B cell (primary cell): Measurements from ENCODE around the gene DPEP2NB. TPM values are rescaled to one million over a fixed set of nuclear protein-coding genes. Genes with fewer than 3 reads are reported as not detected.
A peak's percentile ranks its signal among the peaks of the same experiment; 100 is the strongest.

Source experiments
- ATAC-seq: fragments of 200-7000 bp; cut with Tn5 transposase; one replicate; pipeline ENCODE4 v1.10.0; 2021; ENCODE audit warnings: low read depth, mild to moderate bottlenecking, moderate number of reproducible peaks, moderate library complexity
- CTCF ChIA-PET: fragments of 350-600 bp; sonication (Branson Sonifier 250); formaldehyde crosslinking; loops from one replicate; lab custom pipeline; 2021; ENCODE audit warnings: antibody characterized with exemption, inconsistent platforms; lab: Charles Lee
- POLR2A ChIA-PET: fragments of 350-600 bp; sonication (Branson Sonifier 250); formaldehyde crosslinking; loops from one replicate; lab custom pipeline; 2021; ENCODE audit warnings: antibody characterized with exemption; lab: Charles Lee
- DNase-seq: peaks from one replicate; pipeline ENCODE4 v3.0.0; 2013
- H2AFZ ChIP-seq: 2 replicates; pipeline ENCODE4 v1.6.1; 2012; ENCODE audit warnings: mild to moderate bottlenecking, low read depth, low read length; ENCODE audit not compliant: insufficient read depth, poor library complexity, severe bottlenecking
- H3K27ac ChIP-seq, 2 donors: 1 replicate in 1 of 2; 2 replicates in 1 of 2; pipeline ENCODE4 v1.5.1; 2012 to 2013; ENCODE audit warnings: low read length in 2 of 2, mild to moderate bottlenecking in 2 of 2, moderate library complexity in 1 of 2
- H3K27me3 ChIP-seq, 4 experiments: fragments of 200-600 bp in 1 of 4; sonication (generic) in 1 of 4; replicated peaks in 1 of 4; 1 replicate in 2 of 4; 2 replicates in 2 of 4; pipeline versions ENCODE4 v1.6.1 to v1.7.0; 2013 to 2016; ENCODE audit warnings: low read length in 3 of 4, mild to moderate bottlenecking in 2 of 4, mixed read lengths in 1 of 4, moderate library complexity in 1 of 4; ENCODE audit not compliant: insufficient read depth in 4 of 4, control insufficient read depth in 3 of 4; ENCODE audit errors: control extremely low read depth in 1 of 4
- H3K36me3 ChIP-seq, 2 experiments: replicated peaks in 1 of 2; 1 replicate in 1 of 2; 2 replicates in 1 of 2; pipeline versions ENCODE4 v1.6.1 to v1.7.1; 2013; ENCODE audit warnings: low read length in 1 of 2; ENCODE audit not compliant: insufficient read depth in 2 of 2, control insufficient read depth in 1 of 2; ENCODE audit errors: control extremely low read depth in 1 of 2, extremely low read depth in 1 of 2
- H3K4me1 ChIP-seq, 2 donors: fragments of 200-600 bp in 1 of 2; sonication (generic) in 1 of 2; 1 replicate in 1 of 2; 2 replicates in 1 of 2; pipeline versions ENCODE4 v1.5.1 to v1.6.1; 2013 to 2017; ENCODE audit warnings: low read length in 2 of 2; ENCODE audit not compliant: control insufficient read depth in 2 of 2, insufficient read depth in 2 of 2
- H3K4me2 ChIP-seq: replicated peaks from 2 replicates; pipeline ENCODE3; 2012; ENCODE audit warnings: mild to moderate bottlenecking, low read depth, low read length; ENCODE audit not compliant: poor library complexity, severe bottlenecking
- H3K4me3 ChIP-seq, 5 experiments: fragments of 200-600 bp in 1 of 5; sonication (generic) in 1 of 5; 1 replicate in 3 of 5; 2 replicates in 2 of 5; pipeline versions ENCODE4 v1.5.1 to v1.7.0; 2011 to 2016; ENCODE audit warnings: low read length in 4 of 5, mild to moderate bottlenecking in 4 of 5, low read depth in 2 of 5, control low read depth in 1 of 5, moderate library complexity in 1 of 5; ENCODE audit not compliant: insufficient read depth in 1 of 5; ENCODE audit errors: control extremely low read depth in 1 of 5, extremely low read depth in 1 of 5
- H3K79me2 ChIP-seq: fragments of 200-600 bp; sonication (generic); one replicate; pipeline ENCODE4 v1.6.0; 2016; ENCODE audit warnings: low read length; ENCODE audit not compliant: control insufficient read depth, insufficient read depth
- H3K9ac ChIP-seq: fragments of 200-600 bp; sonication (generic); 2 replicates; pipeline ENCODE4 v1.6.1; 2017; ENCODE audit warnings: mild to moderate bottlenecking, low read length, moderate library complexity
- H3K9me3 ChIP-seq, 3 donors: one replicate each; pipeline versions ENCODE4 v1.6.1 to v1.7.1; 2013; ENCODE audit warnings: low read length in 2 of 3; ENCODE audit not compliant: control insufficient read depth in 2 of 3, insufficient read depth in 1 of 3; ENCODE audit errors: control extremely low read depth in 1 of 3
- H4K20me1 ChIP-seq: 2 replicates; pipeline ENCODE4 v1.6.0; 2012; ENCODE audit warnings: mild to moderate bottlenecking, low read length; ENCODE audit not compliant: insufficient read depth, control insufficient read depth, poor library complexity, severe bottlenecking
- H3K27ac Mint-ChIP-seq: one replicate; pipeline ENCODE4 v1.8.0; 2021; ENCODE audit warnings: mixed read lengths
- H3K27me3 Mint-ChIP-seq: one replicate; pipeline ENCODE4 v1.8.0; 2021; ENCODE audit warnings: mixed read lengths
- H3K4me1 Mint-ChIP-seq: one replicate; pipeline ENCODE4 v1.8.0; 2021; ENCODE audit warnings: mixed read lengths
- H3K4me3 Mint-ChIP-seq: one replicate; pipeline ENCODE4 v1.8.0; 2021; ENCODE audit warnings: mixed read lengths
- H3K9me3 Mint-ChIP-seq: one replicate; pipeline ENCODE4 v1.8.0; 2022; ENCODE audit warnings: mixed read lengths; ENCODE audit not compliant: insufficient read depth
- EZH2 ChIP-seq: IDR thresholded peaks from 2 replicates; pipeline ENCODE4 v1.6.1; 2012; ENCODE audit warnings: borderline replicate concordance, low read depth, mild to moderate bottlenecking, moderate library complexity, low read length; ENCODE audit not compliant: insufficient read depth, poor library complexity, severe bottlenecking
- WGBS: methylation state at CpG from one replicate; pipeline ENCODE4 v1.1.5; 2013; ENCODE audit warnings: missing lambda C conversion rate; ENCODE audit not compliant: insufficient coverage; 5-methylcytosine and 5-hydroxymethylcytosine counted together
- intact Hi-C: fragments of 100-400 bp; cut with micrococcal nuclease; formaldehyde crosslinking; loops from one replicate; pipeline ENCODE4 v1.10.0; 2022
- polyA plus RNA-seq: library from polyadenylated mRNA; depleted of rRNA; stranded (reverse); fragments of >200 nt; gene quantifications from 2 replicates; pipeline ENCODE4 v1.2.3, GENCODE V29; 2012
- total RNA-seq, 2 donors: library from RNA; stranded (reverse); fragments of 120-200 nt in 1 of 2; gene quantifications; 1 replicate in 1 of 2; 2 replicates in 1 of 2; pipeline versions ENCODE4 v1.2.3 to v1.2.4, GENCODE V29; 2013 to 2022
- TF ChIP-seq, protein P1 (sequence below): fragments of 200-600 bp; IDR thresholded peaks from one replicate; pipeline ENCODE4 v1.8.0; 2022; ENCODE audit warnings: antibody characterized with exemption, mild to moderate bottlenecking

The DPEP2NB gene
- total and polyA plus RNA-seq, 2 donors (not counting 1 experiment from before 2014, with no cell fraction given): not detected

DNA sequence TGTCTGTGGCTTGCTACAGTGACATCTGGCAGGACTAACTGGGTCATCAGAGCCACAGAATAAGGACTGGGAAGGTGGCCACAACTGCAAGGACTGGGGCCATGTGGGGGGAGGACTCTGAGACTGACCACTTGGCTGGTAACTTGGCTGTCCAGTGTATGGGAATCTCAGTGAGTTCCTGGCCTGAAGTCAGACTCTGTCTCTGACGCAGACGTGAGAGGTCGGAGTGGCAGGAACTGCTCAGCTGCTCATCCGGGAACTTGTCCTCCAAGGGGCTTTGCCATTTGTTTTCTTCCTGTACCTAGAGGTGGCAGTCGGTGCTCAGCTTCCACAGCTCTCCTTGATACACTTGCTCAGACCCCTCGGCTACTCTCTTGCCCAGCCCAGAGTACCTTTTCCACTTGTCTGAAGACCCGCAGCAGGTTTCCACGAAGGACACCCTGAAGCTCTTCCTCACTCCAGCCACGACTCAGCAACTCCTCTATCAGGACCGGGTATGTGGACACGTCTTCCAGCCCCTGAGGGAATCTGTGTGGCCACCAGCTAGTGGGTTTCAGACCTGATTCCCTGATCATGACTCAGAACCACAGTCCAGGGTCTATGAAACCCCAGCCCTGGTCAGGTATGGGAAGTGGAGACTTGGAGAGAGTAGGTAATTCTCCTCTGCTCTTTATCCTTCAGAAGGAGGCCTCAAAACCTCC lies 28.1 kb downstream of the DPEP2NB start:
- no peak for TF ChIP-seq EZH2
- TF ChIP-seq, protein P1, sequence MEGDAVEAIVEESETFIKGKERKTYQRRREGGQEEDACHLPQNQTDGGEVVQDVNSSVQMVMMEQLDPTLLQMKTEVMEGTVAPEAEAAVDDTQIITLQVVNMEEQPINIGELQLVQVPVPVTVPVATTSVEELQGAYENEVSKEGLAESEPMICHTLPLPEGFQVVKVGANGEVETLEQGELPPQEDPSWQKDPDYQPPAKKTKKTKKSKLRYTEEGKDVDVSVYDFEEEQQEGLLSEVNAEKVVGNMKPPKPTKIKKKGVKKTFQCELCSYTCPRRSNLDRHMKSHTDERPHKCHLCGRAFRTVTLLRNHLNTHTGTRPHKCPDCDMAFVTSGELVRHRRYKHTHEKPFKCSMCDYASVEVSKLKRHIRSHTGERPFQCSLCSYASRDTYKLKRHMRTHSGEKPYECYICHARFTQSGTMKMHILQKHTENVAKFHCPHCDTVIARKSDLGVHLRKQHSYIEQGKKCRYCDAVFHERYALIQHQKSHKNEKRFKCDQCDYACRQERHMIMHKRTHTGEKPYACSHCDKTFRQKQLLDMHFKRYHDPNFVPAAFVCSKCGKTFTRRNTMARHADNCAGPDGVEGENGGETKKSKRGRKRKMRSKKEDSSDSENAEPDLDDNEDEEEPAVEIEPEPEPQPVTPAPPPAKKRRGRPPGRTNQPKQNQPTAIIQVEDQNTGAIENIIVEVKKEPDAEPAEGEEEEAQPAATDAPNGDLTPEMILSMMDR: no peak

DNA sequence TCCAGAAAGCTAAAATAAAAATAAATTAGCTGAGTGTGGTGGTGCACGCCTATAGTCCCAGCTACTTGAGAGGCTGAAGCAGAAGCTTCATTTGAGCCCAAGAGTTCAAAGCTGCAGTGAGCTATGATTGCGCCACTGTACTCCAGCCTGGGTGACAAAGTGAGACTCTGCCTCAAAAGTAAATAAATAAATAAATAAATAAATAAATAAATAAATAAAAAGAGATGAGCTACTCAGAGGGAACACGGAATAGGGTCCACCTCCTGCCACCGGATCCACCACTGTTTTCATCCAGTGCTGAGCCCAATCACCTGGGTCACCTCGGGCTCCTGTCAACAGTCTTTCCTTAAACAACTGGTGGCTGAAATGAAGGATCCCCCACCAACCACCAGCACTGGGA lies 28.8 kb downstream of the DPEP2NB start:
- ATAC-seq: no peak
- Histone ChIP-seq H3K27me3 (no peaks in the 10 kb centered on the region), H3K79me2 (peaks cover 20% of the 10 kb centered on the region), H3K9me3 (no peaks in the 10 kb centered on the region), H3K4me1 (peaks cover 19 to 31% of the 10 kb centered on the region in 2 donors), H2AFZ (no peak overlapping the region), H3K9ac (no peak overlapping the region), H4K20me1 (no peaks in the 10 kb centered on the region), H3K27ac (no peak overlapping the region), H3K4me3 (no peak overlapping the region), H3K36me3 (peaks cover 0 to 12% of the 10 kb centered on the region in 2 experiments), H3K4me2 (no peak overlapping the region)
- no peaks in the 10 kb centered on the region for H3K27me3 Mint-ChIP-seq
- 91% methylated on average over 3 of the region's 5 CpGs for WGBS
- intact Hi-C loops: no loop called here
- no peak for TF ChIP-seq EZH2
- TF ChIP-seq, protein P1: no peak
- no peaks in the 10 kb centered on the region for H3K9me3 Mint-ChIP-seq
- DNase-seq: no peak
- CTCF ChIA-PET: interaction anchor here (1.1 to 28.7 kb wide), 3 partner anchors 9 to 55 kb away, joined by 3 to 320 read pairs (median 4); no protein-coding TSS in a partner anchor
- H3K27ac Mint-ChIP-seq: no peak overlapping the region
- no peak overlapping the region for H3K4me3 Mint-ChIP-seq
- H3K4me1 Mint-ChIP-seq: peaks cover 54% of the 10 kb centered on the region
- POLR2A ChIA-PET: interaction anchor here (1.9 kb wide), 1 partner anchor 54 kb away, joined by 4 read pairs; no protein-coding TSS in a partner anchor

More for the DNA sequence above, 28.1 kb downstream of the DPEP2NB start:
- Histone ChIP-seq H3K79me2 (peaks cover 26% of the 10 kb centered on the region), H3K4me1 (peaks cover 25 to 38% of the 10 kb centered on the region in 2 donors), H3K4me2 (no peak overlapping the region), H3K27ac (no peak overlapping the region), H3K36me3 (peaks cover 0 to 16% of the 10 kb centered on the region in 2 experiments), H3K9me3 (no peaks in the 10 kb centered on the region), H4K20me1 (peaks cover 5% of the 10 kb centered on the region), H3K27me3 (no peaks in the 10 kb centered on the region), H2AFZ (no peak overlapping the region), H3K4me3 (no peak overlapping the region), H3K9ac (no peak overlapping the region)
- H3K9me3 Mint-ChIP-seq: no peaks in the 10 kb centered on the region
- no peak overlapping the region for H3K4me3 Mint-ChIP-seq
- H3K27me3 Mint-ChIP-seq: no peaks in the 10 kb centered on the region
- intact Hi-C loops: no loop called here
- POLR2A ChIA-PET: no interaction called here
- no peak for DNase-seq
- H3K27ac Mint-ChIP-seq: peak overlapping the region; percentile 73
- ATAC-seq: no peak
- CTCF ChIA-PET: interaction anchor here (1.1 to 28.7 kb wide), 3 partner anchors 8 to 54 kb away, joined by 3 to 320 read pairs (median 4); no protein-coding TSS in a partner anchor
- H3K4me1 Mint-ChIP-seq: peaks cover 59% of the 10 kb centered on the region
- 95% methylated on average over 11 of the region's 11 CpGs for WGBS
